HG03378 (cell line): ENCODE results near the gene HRG.
"Not testable (repeated sequence)": the region's sequence is repeated elsewhere in the genome, so short reads cannot be mapped to it uniquely, and the experiment has no call there.

Experiments used
- ATAC-seq: cut with Tn5 transposase; IDR thresholded peaks from one replicate; pipeline ENCODE4 v1.9.1; 2021; ENCODE audit warnings: mild to moderate bottlenecking, moderate library complexity; ENCODE audit not compliant: unreplicated experiment

The HRG gene

GRCh38 chr3:186665625-186666188, at the start of gene HRG:
HRG (plus strand) TSS chr3:186666014; CDS start chr3:186666032, 18 bp downstream.
- no peak for ATAC-seq

- ATAC-seq = no peak
Measured at GRCh38 chr3:186616299-186616617, 49.6 kb upstream of the HRG start.

GRCh38 chr3:186617036-186617946, 48.5 kb upstream of the HRG start:
- peak; percentile 76 for ATAC-seq

GRCh38 chr3:186618318-186618938, 47.4 kb upstream of the HRG start:
- ATAC-seq = no peak

- no peak for ATAC-seq
Measured at GRCh38 chr3:186619787-186620212, 46.0 kb upstream of the HRG start.

- ATAC-seq = no peak
Measured at GRCh38 chr3:186620213-186621092, 45.4 kb upstream of the HRG start.

GRCh38 chr3:186621894-186622650, 43.7 kb upstream of the HRG start:
- ATAC-seq = no peak

- no peak for ATAC-seq
Measured at GRCh38 chr3:186622651-186623310, 43.0 kb upstream of the HRG start.

GRCh38 chr3:186624598-186624997, 41.2 kb upstream of the HRG start:
- no peak for ATAC-seq

- no peak for ATAC-seq
Measured at GRCh38 chr3:186625600-186626042, 40.2 kb upstream of the HRG start.

- ATAC-seq = no peak
Measured at GRCh38 chr3:186626254-186626847, 39.5 kb upstream of the HRG start.

- no peak for ATAC-seq
Measured at GRCh38 chr3:186627852-186628414, 37.9 kb upstream of the HRG start.

GRCh38 chr3:186628756-186629155, 37.1 kb upstream of the HRG start:
- no peak for ATAC-seq

- ATAC-seq = no peak
Measured at GRCh38 chr3:186630950-186631641, 34.7 kb upstream of the HRG start.

GRCh38 chr3:186633481-186633880, 32.3 kb upstream of the HRG start:
- no peak for ATAC-seq

- not testable (repeated sequence) for ATAC-seq
Measured at GRCh38 chr3:186634207-186634606, 31.6 kb upstream of the HRG start.

- ATAC-seq = no peak
Measured at GRCh38 chr3:186635532-186635931, 30.3 kb upstream of the HRG start.

GRCh38 chr3:186636536-186636935, 29.3 kb upstream of the HRG start:
- no peak for ATAC-seq
